Measurements from ENCODE around the gene C3orf18.

C3orf18 gene

GRCh38 chr3:50509715-50510114, 57.8 kb downstream of the C3orf18 start:
- Mint-ChIP-seq H3K4me1 (no peaks in the 10 kb centered on the region), H3K27ac (no peak overlapping the region), H3K27me3 (peaks cover 72% of the 10 kb centered on the region), H3K9me3 (no peaks in the 10 kb centered on the region), H3K4me3 (no peak overlapping the region), H3K36me3 (no peaks in the 10 kb centered on the region)
- DNase-seq, result no peak
- CTCF ChIA-PET, result interaction anchor here (0.7 to 4.5 kb wide), 5 partner anchors 12 to 107 kb away, joined by 3 to 18 read pairs (median 5); partner anchors contain the start of gene MAPKAPK3

- Mint-ChIP-seq H3K9me3 (no peaks in the 10 kb centered on the region), H3K4me3 (no peak overlapping the region), H3K27me3 (peaks cover 72% of the 10 kb centered on the region), H3K4me1 (no peaks in the 10 kb centered on the region), H3K36me3 (no peaks in the 10 kb centered on the region), H3K27ac (no peak overlapping the region)
- DNase-seq, result no peak
- CTCF ChIA-PET, result interaction anchor here (0.7 to 4.5 kb wide), 4 partner anchors 13 to 108 kb away, joined by 3 to 18 read pairs (median 6); partner anchors contain the start of gene MAPKAPK3
Observed at GRCh38 chr3:50508821-50509220, 58.7 kb downstream of the C3orf18 start.
